HFFc6 (cell line): ENCODE data around the gene ZNF101. TPM values are rescaled to one million over a fixed set of nuclear protein-coding genes. Genes with fewer than 3 reads are reported as not detected.
"Not testable (repeated sequence)": the region's sequence is repeated elsewhere in the genome, so short reads cannot be mapped to it uniquely, and the experiment has no call there.

ENCODE experiments used
- DNase-seq: peaks from one replicate; pipeline ENCODE4 v3.0.0-alpha.2; 2018
- H3K27ac Mint-ChIP-seq: 2 replicates; pipeline ENCODE4 v1.8.0; 2020; ENCODE audit warnings: mild to moderate bottlenecking, mixed read lengths
- H3K27me3 Mint-ChIP-seq: 2 replicates; pipeline ENCODE4 v1.8.0; 2021; ENCODE audit warnings: mild to moderate bottlenecking, moderate library complexity, mixed read lengths; ENCODE audit not compliant: insufficient read depth
- H3K36me3 Mint-ChIP-seq: 2 replicates; pipeline ENCODE4 v1.8.0; 2021; ENCODE audit warnings: low read depth, mixed read lengths
- H3K4me1 Mint-ChIP-seq: 2 replicates; pipeline ENCODE4 v1.8.0; 2020; ENCODE audit warnings: low read depth, mixed read lengths
- H3K4me3 Mint-ChIP-seq: 2 replicates; pipeline ENCODE4 v1.8.0; 2020; ENCODE audit warnings: mild to moderate bottlenecking, moderate library complexity, mixed read lengths
- H3K9me3 Mint-ChIP-seq: 2 replicates; pipeline ENCODE4 v1.8.0; 2020; ENCODE audit warnings: mild to moderate bottlenecking, mixed read lengths
- total RNA-seq, 6 experiments: library from RNA; stranded (reverse); fragmentation: NEBNext Ultra II Directional; extraction: Animal tissue kit (Norgen Biotek cat#: 25700); gene quantifications; 2 replicates in 1 of 6; 3 replicates in 5 of 6; pipeline ENCODE4 v1.2.3, GENCODE V29; 2021
- TF ChIP-seq, protein P1 (sequence below): fragments of 200-600 bp; sonication (generic); IDR thresholded peaks from 2 replicates; pipeline ENCODE4 v1.5.0; 2021; ENCODE audit warnings: antibody characterized with exemption, mild to moderate bottlenecking

The ZNF101 gene
- total RNA-seq, 6 experiments from 2014 or later, result 6.8 to 8.5 (median 7.2) TPM

DNA sequence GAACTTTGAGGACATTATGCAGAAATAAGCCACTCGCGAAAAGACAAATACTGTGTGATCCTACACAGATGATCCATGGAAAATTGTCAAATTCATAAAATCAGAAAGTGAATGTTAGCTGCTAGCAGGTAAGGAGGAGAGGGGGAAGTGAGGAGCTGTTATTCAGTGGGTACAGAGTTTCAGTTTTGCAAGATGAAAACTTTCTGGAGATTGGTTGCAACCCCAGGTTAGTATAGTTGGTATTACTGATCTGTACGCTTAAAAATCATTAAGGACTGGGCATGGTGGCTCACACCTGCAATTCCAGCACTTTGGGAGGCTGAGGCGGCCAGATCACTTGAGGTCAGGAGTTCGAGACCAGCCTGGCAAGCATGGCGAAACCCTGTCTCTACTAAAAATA is 17.9 kb downstream of the ZNF101 start:
- Mint-ChIP-seq H3K27ac (no peak overlapping the region), H3K4me1 (no peaks in the 10 kb centered on the region), H3K27me3 (peaks cover 1% of the 10 kb centered on the region; the same call in 1 of the 2 replicates), H3K9me3 (peaks cover 50% of the 10 kb centered on the region), H3K36me3 (peaks cover 27% of the 10 kb centered on the region), H3K4me3 (no peak overlapping the region)
- TF ChIP-seq, protein P1, sequence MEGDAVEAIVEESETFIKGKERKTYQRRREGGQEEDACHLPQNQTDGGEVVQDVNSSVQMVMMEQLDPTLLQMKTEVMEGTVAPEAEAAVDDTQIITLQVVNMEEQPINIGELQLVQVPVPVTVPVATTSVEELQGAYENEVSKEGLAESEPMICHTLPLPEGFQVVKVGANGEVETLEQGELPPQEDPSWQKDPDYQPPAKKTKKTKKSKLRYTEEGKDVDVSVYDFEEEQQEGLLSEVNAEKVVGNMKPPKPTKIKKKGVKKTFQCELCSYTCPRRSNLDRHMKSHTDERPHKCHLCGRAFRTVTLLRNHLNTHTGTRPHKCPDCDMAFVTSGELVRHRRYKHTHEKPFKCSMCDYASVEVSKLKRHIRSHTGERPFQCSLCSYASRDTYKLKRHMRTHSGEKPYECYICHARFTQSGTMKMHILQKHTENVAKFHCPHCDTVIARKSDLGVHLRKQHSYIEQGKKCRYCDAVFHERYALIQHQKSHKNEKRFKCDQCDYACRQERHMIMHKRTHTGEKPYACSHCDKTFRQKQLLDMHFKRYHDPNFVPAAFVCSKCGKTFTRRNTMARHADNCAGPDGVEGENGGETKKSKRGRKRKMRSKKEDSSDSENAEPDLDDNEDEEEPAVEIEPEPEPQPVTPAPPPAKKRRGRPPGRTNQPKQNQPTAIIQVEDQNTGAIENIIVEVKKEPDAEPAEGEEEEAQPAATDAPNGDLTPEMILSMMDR, result no peak
- no peak for DNase-seq

GRCh38 chr19:19687090-19687489 is 18.5 kb downstream of the ZNF101 start:
- H3K36me3 Mint-ChIP-seq, result peaks cover 27% of the 10 kb centered on the region
- H3K4me3 Mint-ChIP-seq, result no peak overlapping the region
- H3K27ac Mint-ChIP-seq, result no peak overlapping the region
- peaks cover 1% of the 10 kb centered on the region; the same call in 1 of the 2 replicates for H3K27me3 Mint-ChIP-seq
- TF ChIP-seq, protein P1, result no peak
- H3K9me3 Mint-ChIP-seq, result peaks cover 47% of the 10 kb centered on the region
- no peak for DNase-seq
- H3K4me1 Mint-ChIP-seq, result no peaks in the 10 kb centered on the region

GRCh38 chr19:19689023-19689422 is 20.4 kb downstream of the ZNF101 start:
- H3K4me3 Mint-ChIP-seq, H3K27me3 Mint-ChIP-seq, DNase-seq, H3K36me3 Mint-ChIP-seq, H3K27ac Mint-ChIP-seq, H3K4me1 Mint-ChIP-seq: not testable (repeated sequence)
- peaks cover 27% of the 10 kb centered on the region for H3K9me3 Mint-ChIP-seq

GRCh38 chr19:19691683-19692082 is 23.0 kb downstream of the ZNF101 start:
- peaks cover 1% of the 10 kb centered on the region; the same call in 1 of the 2 replicates for H3K27me3 Mint-ChIP-seq
- peaks cover 18% of the 10 kb centered on the region for H3K9me3 Mint-ChIP-seq
- H3K4me3 Mint-ChIP-seq, result no peak overlapping the region
- H3K4me1 Mint-ChIP-seq, result no peaks in the 10 kb centered on the region
- H3K27ac Mint-ChIP-seq, result no peak overlapping the region
- H3K36me3 Mint-ChIP-seq, result no peaks in the 10 kb centered on the region
- TF ChIP-seq, protein P1, result no peak
- no peak for DNase-seq

DNA sequence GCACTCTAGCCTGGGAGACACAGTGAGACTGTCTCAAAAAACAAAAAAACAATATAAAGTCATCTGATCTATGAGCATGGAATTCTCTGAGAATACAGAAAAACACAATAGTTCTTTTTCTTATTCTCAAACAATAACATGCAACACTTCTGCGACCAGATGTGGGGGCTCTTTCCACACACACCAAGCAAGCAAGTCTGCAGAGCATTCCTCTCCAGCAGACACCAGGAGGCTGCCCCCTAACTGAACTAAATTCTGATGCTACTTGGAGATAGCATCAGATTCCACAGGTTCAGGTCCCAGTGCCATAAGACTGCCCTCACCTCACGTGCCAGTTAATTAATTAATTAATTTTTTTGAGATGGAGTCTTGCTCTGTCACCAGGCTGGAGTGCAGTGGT is 27.7 kb downstream of the ZNF101 start:
- TF ChIP-seq, protein P1, result no peak
- Mint-ChIP-seq H3K4me3 (no peak overlapping the region), H3K36me3 (peaks cover 10% of the 10 kb centered on the region; the same call in 1 of the 2 replicates), H3K27me3 (no peaks in the 10 kb centered on the region), H3K9me3 (peaks cover 45% of the 10 kb centered on the region), H3K4me1 (no peaks in the 10 kb centered on the region), H3K27ac (no peak overlapping the region)
- DNase-seq, result no peak

DNA sequence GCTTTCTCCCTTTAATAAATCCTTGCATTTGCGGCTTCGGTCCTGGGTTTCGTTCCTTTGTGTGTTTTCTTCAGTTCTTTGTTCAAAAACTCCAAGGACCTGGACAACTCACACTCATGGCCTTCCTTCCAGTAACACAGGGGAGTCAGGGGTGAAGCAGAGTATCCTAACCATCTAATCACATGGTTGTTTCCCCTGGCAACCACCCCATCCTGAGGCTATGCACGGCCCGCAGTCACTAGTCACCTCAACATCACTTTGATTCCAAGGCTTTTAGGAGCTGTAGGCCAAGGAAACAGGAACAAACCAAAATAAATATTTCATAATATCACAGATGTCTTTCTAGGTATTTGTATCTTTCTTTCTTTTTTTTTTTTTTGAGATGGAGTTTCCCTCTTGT is 28.9 kb downstream of the ZNF101 start:
- peaks cover 56% of the 10 kb centered on the region for H3K9me3 Mint-ChIP-seq
- TF ChIP-seq, protein P1, result no peak
- peaks cover 10% of the 10 kb centered on the region; the same call in 1 of the 2 replicates for H3K36me3 Mint-ChIP-seq
- H3K4me3 Mint-ChIP-seq, result no peak overlapping the region
- DNase-seq, result no peak
- no peaks in the 10 kb centered on the region for H3K4me1 Mint-ChIP-seq
- no peak overlapping the region for H3K27ac Mint-ChIP-seq
- H3K27me3 Mint-ChIP-seq, result no peaks in the 10 kb centered on the region

DNA sequence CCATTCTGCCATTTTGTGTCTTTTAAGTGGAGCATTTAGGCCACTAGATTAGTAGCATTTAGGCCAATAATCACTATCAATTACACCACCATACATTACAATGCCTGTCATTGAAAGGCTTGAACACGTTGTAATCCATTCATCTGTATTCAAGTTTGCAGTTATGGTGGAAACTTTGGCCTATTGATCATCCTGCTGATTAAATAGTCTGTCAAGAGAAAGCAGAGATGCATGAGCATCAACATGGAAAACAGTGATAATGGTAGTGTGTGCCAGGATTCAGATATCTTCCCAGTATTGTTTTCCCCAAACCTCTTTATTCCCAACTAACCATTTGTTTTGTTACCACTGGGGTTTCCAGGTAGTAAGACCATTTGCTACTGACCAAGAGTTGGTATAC is 31.9 kb downstream of the ZNF101 start:
- Mint-ChIP-seq H3K9me3 (peaks cover 81% of the 10 kb centered on the region), H3K36me3 (peaks cover 31% of the 10 kb centered on the region)
- not testable (repeated sequence) for H3K4me3 Mint-ChIP-seq, H3K27me3 Mint-ChIP-seq, DNase-seq, H3K27ac Mint-ChIP-seq, H3K4me1 Mint-ChIP-seq
